NB4 (cell line): ENCODE measurements around the gene UBALD2.

Experiments
- CTCF ChIP-seq: IDR thresholded peaks from one replicate; pipeline ENCODE4 v1.5.1; 2012; ENCODE audit warnings: low read depth, low read length
- MYC ChIP-seq: IDR thresholded peaks from 2 replicates; pipeline ENCODE4 v1.6.1; 2011; ENCODE audit warnings: low read depth, low read length
- POLR2A ChIP-seq: IDR thresholded peaks from 2 replicates; pipeline ENCODE4 v1.6.1; 2011; ENCODE audit warnings: mild to moderate bottlenecking; ENCODE audit not compliant: insufficient read length; ENCODE audit errors: extremely low read depth

GRCh38 chr17:76312735-76313134 is 47.6 kb downstream of the UBALD2 start:
- TF ChIP-seq CTCF (no peak), MYC (no peak), POLR2A (no peak)
